Natural killer cell (primary cell): ENCODE data around the gene EEIG1. TPM values are rescaled to one million over a fixed set of nuclear protein-coding genes. Genes with fewer than 3 reads are reported as not detected.

Source experiments
- ATAC-seq, 3 donors: fragments of 150-1000 bp in 2 of 3; fragments of 200-7000 bp in 1 of 3; cut with Tn5 transposase; 1 replicate in 1 of 3; 2 replicates in 2 of 3; pipeline ENCODE4 v1.10.0; 2021; ENCODE audit warnings: mild to moderate bottlenecking in 2 of 3, moderate library complexity in 2 of 3
- DNase-seq, 2 donors: peaks; one replicate each; pipeline versions ENCODE4 v3.0.0 to v3.0.0-alpha.2; 2013 to 2021; ENCODE audit warnings: mixed read lengths in 1 of 2
- H3K27ac ChIP-seq: one replicate; pipeline ENCODE4 v1.5.1; 2013; ENCODE audit warnings: mild to moderate bottlenecking, low read length
- H3K27me3 ChIP-seq: one replicate; pipeline ENCODE4 v1.6.1; 2013; ENCODE audit warnings: low read length; ENCODE audit not compliant: control insufficient read depth, insufficient read depth
- H3K36me3 ChIP-seq: one replicate; pipeline ENCODE4 v1.6.1; 2013; ENCODE audit warnings: low read length; ENCODE audit not compliant: control insufficient read depth, insufficient read depth
- H3K4me1 ChIP-seq: one replicate; pipeline ENCODE4 v1.6.1; 2013; ENCODE audit warnings: low read length; ENCODE audit not compliant: control insufficient read depth, insufficient read depth
- H3K4me3 ChIP-seq: one replicate; pipeline ENCODE4 v1.5.1; 2013; ENCODE audit warnings: low read length
- H3K9me3 ChIP-seq: one replicate; pipeline ENCODE4 v1.6.1; 2013; ENCODE audit warnings: low read length; ENCODE audit not compliant: control insufficient read depth, insufficient read depth
- H3K27ac Mint-ChIP-seq, 2 donors: one replicate each; pipeline ENCODE4 v1.8.0; 2022; ENCODE audit warnings: mild to moderate bottlenecking in 2 of 2, mixed read lengths in 2 of 2, moderate library complexity in 1 of 2
- H3K27me3 Mint-ChIP-seq, 2 donors: one replicate each; pipeline ENCODE4 v1.8.0; 2022; ENCODE audit warnings: low read depth in 2 of 2, mixed read lengths in 2 of 2
- H3K36me3 Mint-ChIP-seq: one replicate; pipeline ENCODE4 v1.8.0; 2022; ENCODE audit warnings: mixed read lengths
- H3K4me1 Mint-ChIP-seq, 2 donors: one replicate each; pipeline ENCODE4 v1.8.0; 2022; ENCODE audit warnings: mixed read lengths in 2 of 2
- H3K4me3 Mint-ChIP-seq: one replicate; pipeline ENCODE4 v1.8.0; 2022; ENCODE audit warnings: mild to moderate bottlenecking, moderate library complexity, mixed read lengths
- H3K9me3 Mint-ChIP-seq, 2 donors: one replicate each; pipeline ENCODE4 v1.8.0; 2022; ENCODE audit warnings: mixed read lengths in 2 of 2
- WGBS: methylation state at CpG from one replicate; pipeline ENCODE4 v1.1.7; 2013; ENCODE audit warnings: missing lambda C conversion rate; ENCODE audit not compliant: insufficient coverage; 5-methylcytosine and 5-hydroxymethylcytosine counted together
- intact Hi-C: fragments of 100-400 bp; cut with micrococcal nuclease; formaldehyde crosslinking; loops from one replicate; pipeline ENCODE4 v1.14.2; 2022
- total RNA-seq, 4 donors: library from RNA; stranded (reverse); fragments of 120-200 nt in 1 of 4; gene quantifications; one replicate each; pipeline versions ENCODE4 v1.2.3 to v1.2.4, GENCODE V29; 2013 to 2022
- TF ChIP-seq, protein P1 (sequence below): fragments of 200-600 bp; IDR thresholded peaks from one replicate; pipeline ENCODE4 v1.8.0; 2022; ENCODE audit warnings: antibody characterized with exemption

The EEIG1 gene
- total RNA-seq, result 10 to 100 TPM; 10.3 to 36.0 (median 28.2) TPM
- 12.7 TPM for total RNA-seq (2013)

DNA sequence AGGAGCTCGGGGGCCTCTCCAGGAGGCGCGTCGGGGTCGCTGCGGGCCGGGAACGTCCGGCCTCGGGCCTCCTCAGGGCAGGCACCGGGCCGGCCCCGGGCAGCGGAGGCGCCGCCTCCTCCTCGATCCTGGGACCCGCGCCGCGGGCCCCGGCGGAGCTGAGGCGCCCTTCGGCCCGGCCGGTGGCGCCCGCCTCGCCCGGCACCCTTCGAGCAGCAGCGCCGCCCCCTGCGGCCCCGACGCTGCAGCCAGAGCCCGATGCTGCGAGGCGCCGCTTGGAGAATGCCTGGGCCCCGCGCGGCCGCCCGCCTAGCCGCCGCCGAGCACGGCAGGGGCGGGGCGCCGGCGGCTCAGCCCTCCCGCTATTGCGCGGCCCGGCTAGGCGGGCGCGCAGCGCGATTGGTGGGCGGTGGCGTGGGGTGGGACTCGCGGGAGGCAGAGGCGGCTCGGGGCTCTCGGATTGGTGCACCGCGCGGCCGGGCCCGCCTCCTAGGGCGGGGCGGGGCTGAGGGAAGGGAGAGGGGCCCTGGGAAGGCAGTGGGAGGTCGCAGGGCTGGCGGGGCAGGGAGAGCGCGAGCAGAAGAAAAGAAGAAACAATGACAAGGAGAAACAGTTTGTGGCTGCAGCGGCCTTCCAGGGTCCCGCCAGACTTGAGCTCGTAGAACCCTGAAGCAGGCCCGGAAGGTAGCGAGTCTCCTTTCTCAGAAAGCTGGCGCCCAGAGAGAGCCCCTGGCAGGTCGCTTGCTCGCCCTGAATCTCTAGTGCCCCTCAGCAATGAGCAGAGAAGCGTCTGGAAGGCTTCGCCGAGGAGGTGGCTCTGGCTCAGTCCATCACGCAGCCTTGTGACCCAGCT lies at the start of gene EEIG1:
EEIG1 (minus strand) TSS at position 284 of the 853 bp plus-strand sequence. CDS start 852 bp downstream, outside the sequence.
- TF ChIP-seq, protein P1, sequence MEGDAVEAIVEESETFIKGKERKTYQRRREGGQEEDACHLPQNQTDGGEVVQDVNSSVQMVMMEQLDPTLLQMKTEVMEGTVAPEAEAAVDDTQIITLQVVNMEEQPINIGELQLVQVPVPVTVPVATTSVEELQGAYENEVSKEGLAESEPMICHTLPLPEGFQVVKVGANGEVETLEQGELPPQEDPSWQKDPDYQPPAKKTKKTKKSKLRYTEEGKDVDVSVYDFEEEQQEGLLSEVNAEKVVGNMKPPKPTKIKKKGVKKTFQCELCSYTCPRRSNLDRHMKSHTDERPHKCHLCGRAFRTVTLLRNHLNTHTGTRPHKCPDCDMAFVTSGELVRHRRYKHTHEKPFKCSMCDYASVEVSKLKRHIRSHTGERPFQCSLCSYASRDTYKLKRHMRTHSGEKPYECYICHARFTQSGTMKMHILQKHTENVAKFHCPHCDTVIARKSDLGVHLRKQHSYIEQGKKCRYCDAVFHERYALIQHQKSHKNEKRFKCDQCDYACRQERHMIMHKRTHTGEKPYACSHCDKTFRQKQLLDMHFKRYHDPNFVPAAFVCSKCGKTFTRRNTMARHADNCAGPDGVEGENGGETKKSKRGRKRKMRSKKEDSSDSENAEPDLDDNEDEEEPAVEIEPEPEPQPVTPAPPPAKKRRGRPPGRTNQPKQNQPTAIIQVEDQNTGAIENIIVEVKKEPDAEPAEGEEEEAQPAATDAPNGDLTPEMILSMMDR, result no peak
- peak within 1 kb of the TSS; percentile 87 for H3K4me3 Mint-ChIP-seq
- Histone ChIP-seq H3K4me1 (peaks cover 69% of the 10 kb centered on the region), H3K27me3 (no peaks in the 10 kb centered on the region), H3K9me3 (no peaks in the 10 kb centered on the region), H3K4me3 (peak within 1 kb of the TSS; percentile 60), H3K36me3 (peaks cover 2% of the 10 kb centered on the region), H3K27ac (peak within 1 kb of the TSS; percentile 62)
- intact Hi-C loops, result loop anchor here (2.0 kb wide), 1 partner anchor 54 kb away; no protein-coding TSS in a partner anchor
- H3K27me3 Mint-ChIP-seq, result no peaks in the 10 kb centered on the region
- H3K9me3 Mint-ChIP-seq, result no peaks in the 10 kb centered on the region
- WGBS, result under 1% methylated on average over 93 of the region's 93 CpGs
- peak; percentile 97 for DNase-seq
- H3K27ac Mint-ChIP-seq, result peak within 1 kb of the TSS; percentile 59 to 91
- ATAC-seq, result peak; percentile 96 to 100 (median 97)
- H3K36me3 Mint-ChIP-seq, result no peaks in the 10 kb centered on the region
- H3K4me1 Mint-ChIP-seq, result peaks cover 5 to 22% of the 10 kb centered on the region in 2 donors

- Histone ChIP-seq H3K4me3 (no peak overlapping the region), H3K4me1 (peaks cover 89% of the 10 kb centered on the region), H3K9me3 (no peaks in the 10 kb centered on the region), H3K36me3 (no peaks in the 10 kb centered on the region), H3K27ac (peak overlapping the region; percentile 93), H3K27me3 (no peaks in the 10 kb centered on the region)
- TF ChIP-seq, protein P1, result no peak
- peak in 1 of 2 donors; percentile 28 for DNase-seq
- Mint-ChIP-seq H3K9me3 (no peaks in the 10 kb centered on the region), H3K27ac (peak overlapping the region; percentile 95), H3K4me1 (peaks cover 29 to 49% of the 10 kb centered on the region in 2 donors), H3K36me3 (no peaks in the 10 kb centered on the region), H3K4me3 (peak overlapping the region; percentile 73), H3K27me3 (no peaks in the 10 kb centered on the region)
- no peak for ATAC-seq
- WGBS, result 64% methylated on average over 4 of the region's 4 CpGs
- intact Hi-C loops, result loop anchor here (1.0 to 2.0 kb wide), 2 partner anchors 8 to 39 kb away; partner anchors contain the start of gene NAIF1
Measured at GRCh38 chr9:128027705-128028104, 46.9 kb upstream of the EEIG1 start.

DNA sequence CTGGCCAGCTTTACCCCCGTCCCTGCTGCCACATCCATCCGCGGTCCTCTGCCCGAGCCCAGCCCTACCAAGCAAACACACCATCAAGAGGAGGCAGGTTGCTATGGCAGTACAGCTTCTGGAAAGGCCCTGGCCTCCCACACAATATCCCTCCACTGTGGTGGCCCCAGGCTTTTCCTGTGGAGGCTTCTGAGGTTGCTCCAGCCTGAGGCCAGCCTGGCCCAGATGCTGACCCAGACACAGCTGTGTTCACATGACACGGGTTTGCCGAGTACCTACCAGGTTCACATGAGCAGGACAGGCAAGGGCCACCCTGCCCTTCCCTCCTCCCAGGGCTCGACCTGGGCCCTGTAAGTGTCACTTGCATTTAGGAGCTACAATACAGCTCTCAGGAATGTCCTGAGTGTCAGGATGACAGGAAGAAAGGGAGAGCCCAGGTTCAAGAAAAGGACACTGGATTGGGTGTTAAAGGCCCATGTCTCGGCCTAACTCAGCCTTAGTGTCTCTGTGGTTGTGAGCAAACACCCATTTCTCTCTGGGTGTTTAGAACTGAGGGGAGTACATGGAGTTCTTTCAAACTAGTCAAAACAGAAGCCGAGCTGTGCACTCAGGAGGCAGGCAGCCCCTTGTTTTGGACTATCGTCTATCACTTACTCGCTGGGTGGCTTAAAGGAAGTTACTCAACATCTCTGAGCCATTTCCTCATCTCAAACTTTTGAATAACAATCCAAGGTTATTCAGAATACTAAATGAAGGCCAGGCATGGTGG lies 46.2 kb upstream of the EEIG1 start:
- Mint-ChIP-seq H3K4me1 (peaks cover 29 to 57% of the 10 kb centered on the region in 2 donors), H3K4me3 (peak overlapping the region; percentile 73), H3K27me3 (no peaks in the 10 kb centered on the region), H3K9me3 (no peaks in the 10 kb centered on the region), H3K36me3 (no peaks in the 10 kb centered on the region), H3K27ac (peak overlapping the region; percentile 95)
- intact Hi-C loops, result loop anchor here (1.0 to 2.0 kb wide), 2 partner anchors 8 to 40 kb away; partner anchors contain the start of gene NAIF1
- ATAC-seq (peak; percentile 49 to 62 (median 58)), DNase-seq (peak; percentile 27 to 79)
- H3K36me3 ChIP-seq, result no peaks in the 10 kb centered on the region
- H3K27me3 ChIP-seq, result no peaks in the 10 kb centered on the region
- WGBS, result 28% methylated on average over 11 of the region's 11 CpGs
- H3K4me3 ChIP-seq, result no peak overlapping the region
- TF ChIP-seq, protein P1, result no peak
- H3K27ac ChIP-seq, result peak overlapping the region; percentile 93
- peaks cover 89% of the 10 kb centered on the region for H3K4me1 ChIP-seq
- no peaks in the 10 kb centered on the region for H3K9me3 ChIP-seq
